Fibroblast of skin of scalp (primary cell): ENCODE data around the gene LIF.
"Not testable (repeated sequence)": the region's sequence is repeated elsewhere in the genome, so short reads cannot be mapped to it uniquely, and the experiment has no call there.

Source experiments
- DNase-seq: peaks from one replicate; pipeline ENCODE4 v3.0.0-alpha.2; 2013

The LIF gene

DNA sequence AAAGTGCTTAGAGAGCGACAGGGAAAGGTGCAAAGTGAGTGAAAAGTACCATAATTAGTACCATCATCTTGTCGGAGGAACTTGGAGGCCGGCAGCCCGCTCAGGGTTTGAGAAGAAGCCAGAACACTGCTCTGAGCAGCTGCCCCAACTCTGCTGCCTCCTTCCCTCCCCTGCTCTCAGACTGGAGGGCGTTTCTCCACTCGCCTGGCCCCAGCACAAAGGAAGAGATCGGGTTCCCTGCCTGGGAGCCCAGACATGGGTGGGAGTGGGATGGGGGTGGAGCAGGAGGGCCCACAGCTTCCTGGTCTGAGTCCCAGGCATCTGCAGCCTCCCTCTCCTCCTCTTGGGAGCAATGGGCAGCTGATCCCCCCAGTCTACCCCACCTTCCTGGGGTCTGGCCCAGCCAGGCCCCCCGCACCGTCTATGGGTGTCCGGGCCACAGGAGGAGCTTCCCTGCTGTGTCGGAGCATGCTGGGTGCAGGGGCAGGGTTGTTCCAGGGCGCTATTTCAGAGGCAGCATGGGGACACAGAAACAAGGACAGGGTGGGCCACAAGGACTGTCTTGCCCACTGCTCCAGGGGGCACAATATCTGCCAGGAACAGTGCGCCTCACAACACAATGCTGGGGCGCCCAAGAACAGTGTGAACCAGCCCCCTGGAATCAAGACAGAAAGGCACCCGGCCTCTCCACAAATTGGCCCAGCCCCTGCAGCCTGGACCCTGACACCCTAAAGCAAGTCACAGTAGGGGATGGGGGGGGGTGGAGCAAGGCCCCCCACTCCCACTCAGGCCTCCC, 4.8 kb downstream of the LIF start:
- peak; percentile 49 for DNase-seq

DNA sequence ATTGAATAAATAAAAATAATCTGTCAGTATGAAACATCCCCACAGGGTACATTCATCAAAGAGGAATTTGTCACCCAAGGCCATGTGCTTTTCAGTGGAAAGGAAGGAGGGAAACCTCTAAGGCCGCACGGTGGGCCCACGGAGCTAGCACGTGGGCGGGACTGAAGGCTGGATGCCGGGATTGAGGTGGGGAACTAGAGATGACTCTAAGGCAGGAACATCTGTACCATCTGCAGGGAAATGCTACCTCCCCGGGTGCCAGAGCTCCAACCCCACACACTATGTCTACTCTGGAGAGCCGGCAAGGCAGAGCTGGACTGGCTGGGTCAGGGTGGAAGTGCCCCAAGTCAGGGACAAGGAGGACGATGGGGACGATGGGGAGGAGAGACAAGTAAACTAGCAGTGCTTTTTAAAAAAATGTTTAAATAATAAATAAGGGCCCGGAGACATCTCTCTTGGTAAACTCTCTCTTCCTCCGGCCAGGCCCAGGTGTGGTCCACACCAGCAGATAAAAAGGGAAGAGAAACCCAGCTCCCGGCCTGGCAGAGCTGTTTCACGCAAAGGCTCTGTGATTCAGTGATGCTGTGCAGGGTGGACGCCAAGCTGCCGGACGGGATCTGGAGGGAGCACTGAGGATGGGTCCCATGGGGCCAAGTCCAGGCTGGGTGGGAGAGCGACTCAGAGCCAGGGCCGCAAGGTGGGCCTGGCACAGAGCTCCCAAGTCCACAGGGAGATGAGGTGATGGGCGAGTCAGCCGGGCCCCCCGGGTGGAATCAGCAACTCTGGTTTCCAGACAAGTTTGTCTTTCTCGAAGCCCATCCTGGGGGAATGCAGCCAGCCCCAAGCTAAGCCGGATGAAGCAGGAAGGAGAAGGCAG, 5.8 kb downstream of the LIF start:
- peak; percentile 84 for DNase-seq

DNA sequence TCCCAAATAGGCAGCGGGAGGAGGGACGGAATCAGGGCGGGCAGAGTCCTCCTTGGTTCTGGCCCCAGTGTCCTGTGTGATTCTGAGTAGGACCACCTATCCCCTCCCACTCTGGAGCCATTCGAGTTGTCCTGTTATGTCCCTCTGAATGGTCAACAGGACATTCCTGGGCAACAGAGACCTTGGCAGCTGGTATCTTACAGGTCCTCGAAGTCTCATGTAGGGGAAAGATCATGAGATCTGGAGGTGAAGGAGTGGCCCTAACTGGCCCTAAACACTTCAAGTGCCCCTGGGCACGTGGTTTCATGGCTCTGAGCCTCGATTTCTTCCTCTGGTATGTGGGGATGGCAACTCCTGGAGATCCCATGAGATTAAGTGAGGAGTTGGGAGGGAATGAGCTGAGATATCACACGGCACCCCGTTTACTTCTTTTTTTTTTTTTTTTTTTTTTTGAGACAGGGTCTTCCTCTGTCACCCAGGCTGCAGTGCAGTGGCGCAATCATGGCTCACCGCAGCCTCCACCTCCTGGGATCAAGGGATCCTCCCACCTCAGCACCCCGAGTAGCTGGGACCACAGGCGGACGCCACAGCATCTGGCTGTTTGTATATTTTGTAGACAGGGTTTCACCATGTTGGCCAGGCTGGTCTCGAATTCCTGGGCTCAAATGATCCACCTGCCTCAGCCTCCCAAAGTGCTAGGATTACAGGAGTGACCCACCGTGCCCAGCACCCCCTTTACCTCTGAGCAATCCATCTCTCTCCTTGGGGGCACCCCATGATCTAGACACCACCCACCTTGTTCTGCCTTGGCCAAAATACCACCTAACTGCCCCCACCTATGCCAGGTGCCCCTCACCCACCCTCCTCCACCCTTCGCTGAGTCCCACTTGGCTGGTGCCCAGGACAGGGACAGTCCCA, 6.8 kb downstream of the LIF start:
- DNase-seq = no peak

DNA sequence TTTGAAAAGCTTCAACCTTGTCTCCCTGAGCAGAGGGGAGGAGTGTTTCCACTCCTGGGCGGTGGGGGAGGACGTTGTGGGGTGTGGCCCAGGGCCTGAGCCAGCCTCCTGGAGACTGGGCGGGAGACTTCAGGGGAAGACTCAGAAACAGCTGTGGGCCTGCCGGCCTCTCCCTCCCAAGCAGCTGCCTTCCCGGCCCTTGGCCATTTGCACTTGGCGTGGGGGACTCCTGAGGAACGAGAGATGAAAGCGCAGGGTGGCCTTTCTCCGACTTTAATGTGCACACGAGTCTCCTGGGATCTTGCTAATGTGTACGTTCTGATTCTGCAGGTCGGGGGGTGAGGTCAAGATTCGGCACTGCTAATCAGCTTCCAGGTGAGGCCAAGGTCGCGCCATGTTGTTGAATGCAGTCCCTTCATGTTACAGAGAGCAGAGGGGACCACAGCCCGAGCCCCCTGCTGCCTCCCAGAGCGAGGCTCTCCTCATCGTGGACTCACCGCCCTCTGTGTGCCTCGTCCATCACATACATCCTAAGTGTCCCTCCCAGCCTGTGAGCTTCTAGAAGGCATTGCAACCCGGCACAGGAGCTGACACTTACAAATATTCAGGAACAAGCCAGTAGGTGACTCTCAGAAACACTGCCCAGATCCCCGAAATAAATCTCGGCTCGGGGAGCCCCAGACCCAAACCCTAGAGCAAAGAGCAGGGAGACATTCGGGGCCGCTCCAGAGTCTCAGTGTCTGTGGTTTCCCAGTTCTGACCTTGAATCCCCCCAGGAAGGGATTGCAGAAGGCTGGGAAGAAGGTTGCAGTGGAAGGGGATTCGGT, 7.7 kb downstream of the LIF start:
- DNase-seq = peak; percentile 75

DNA sequence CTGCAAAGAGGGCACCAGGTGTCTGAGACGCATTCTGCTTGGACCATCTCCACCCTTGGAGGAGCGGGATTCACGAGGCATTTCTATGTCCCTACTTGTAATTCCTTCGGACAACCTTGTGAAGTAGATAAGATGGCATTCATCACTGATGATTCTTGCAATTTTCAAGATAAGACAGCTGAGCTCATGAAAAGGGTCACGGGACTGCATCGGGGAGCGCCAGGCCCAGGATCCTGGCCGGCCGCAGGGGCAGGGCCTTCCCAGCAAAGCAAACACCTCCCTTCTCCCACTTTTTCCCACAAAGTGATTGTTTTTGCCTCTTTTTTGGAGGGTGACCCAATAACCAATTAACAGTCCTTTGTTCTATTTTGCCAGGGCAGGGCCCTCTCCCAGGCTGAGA, 8.4 kb downstream of the LIF start:
- no peak for DNase-seq

DNA sequence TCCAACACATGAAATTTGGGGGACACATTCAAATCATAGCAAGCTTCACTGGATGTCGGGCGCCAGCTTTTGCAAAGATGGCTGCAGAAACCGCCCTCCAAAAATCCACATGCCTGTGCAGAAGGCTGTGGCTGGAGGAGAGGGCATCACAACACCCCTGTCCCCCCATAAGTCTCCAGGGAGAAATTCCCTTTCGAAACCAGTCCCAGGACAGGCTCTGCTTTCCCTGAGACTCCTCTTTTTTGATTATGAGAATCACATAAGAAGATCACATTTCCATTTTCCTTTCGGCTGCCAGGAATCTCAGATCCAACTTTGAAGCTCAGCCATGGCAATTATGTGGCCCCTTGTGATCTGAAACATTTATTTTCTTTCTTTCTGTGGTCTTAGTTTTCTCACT, 9.7 kb downstream of the LIF start:
- DNase-seq = no peak

DNA sequence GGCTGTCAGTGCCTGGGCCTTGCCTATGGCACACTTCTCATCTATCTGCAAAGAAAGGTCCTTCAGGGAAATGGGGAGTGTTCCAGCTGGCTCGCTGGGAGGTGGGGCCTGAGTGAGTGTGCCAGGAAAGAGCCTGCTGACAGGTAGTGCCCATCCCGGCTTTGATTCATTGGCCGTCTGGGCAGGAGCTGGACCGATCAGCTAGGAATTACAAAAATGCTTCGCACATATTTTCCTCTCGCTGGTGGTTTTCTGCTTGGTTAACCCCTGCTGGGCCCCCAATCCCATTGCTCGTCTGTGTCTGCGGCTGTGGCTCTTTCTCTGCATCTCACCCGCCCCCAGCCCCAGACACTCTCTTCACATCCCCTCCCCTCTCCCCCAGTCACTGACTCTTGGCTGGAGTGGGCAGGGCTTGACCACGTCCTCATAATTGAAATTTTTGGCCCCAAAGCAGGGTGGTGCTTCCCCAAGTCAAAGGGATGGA, 10.8 kb downstream of the LIF start:
- DNase-seq = peak; percentile 99

DNA sequence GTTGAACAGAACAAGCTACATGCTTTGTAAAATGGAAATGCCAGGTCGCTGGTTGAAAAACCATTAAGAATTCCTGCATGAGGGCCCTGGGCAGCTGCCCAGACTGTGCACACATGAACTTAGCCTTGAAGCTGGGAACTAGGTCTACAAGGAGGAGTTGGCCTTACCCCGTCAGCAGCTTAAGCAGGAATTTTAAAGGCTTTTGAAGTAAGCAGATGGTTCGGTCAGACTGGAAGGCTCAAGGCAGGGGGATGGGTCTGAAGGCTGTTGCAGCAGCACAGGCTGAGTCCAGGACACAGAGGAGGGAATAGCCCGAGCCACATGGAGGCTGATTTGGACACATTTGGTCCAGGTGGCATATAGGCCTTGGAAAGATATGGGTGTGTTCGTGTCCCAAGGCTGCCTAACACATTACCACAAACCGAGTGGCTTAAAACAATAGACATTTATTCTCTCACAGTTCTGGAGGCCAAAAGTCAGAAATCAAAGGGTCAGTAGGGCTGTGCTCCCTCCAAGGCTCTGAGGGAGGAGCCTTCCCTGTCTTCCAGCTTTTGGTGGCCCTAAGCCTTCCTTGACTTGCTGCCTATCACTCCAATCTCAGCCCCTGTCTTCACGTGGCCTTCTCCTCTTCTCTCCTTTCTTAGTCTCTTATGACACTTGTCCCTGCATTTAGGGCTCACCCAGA, 11.6 kb downstream of the LIF start:
- peak; percentile 89 for DNase-seq

DNA sequence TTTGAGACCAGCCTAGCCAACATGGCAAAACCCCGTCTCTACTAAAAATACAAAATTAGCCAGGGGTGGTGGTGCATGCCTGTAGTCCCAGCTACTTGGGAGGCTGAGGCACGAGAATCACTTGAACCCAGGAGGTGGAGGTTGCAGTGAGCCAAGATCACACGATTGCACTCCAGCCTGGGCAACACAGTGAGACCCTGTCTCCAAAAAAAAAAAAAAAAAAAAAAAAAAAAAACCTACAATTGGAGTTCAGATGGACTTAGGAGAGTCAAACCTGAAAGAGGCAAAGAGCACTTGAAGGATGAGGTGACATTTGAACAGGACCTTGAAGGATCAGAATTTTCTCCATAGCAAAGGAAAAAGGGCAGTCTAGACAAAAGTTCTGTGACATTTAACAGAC, 12.2 kb downstream of the LIF start:
- DNase-seq = not testable (repeated sequence)

DNA sequence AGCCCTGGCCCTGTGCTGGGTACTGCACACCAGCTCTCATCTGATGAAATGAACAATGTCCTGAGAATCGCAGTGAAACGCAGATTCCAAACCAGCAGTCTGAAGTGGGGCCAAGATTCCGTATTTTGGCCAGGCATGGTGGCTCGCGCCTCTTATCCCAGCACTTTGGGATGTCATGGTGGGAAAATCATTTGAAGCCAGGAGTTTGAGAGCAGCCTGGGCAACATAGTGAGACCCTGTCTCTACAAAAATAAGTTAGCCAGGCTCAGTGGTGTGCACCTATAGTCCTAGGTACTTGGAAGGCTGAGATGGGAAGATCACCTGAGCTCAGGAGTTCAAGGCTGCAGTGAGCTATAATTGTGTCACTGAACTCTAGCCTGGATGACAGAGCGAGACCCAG, 13.0 kb downstream of the LIF start:
- DNase-seq = no peak

DNA sequence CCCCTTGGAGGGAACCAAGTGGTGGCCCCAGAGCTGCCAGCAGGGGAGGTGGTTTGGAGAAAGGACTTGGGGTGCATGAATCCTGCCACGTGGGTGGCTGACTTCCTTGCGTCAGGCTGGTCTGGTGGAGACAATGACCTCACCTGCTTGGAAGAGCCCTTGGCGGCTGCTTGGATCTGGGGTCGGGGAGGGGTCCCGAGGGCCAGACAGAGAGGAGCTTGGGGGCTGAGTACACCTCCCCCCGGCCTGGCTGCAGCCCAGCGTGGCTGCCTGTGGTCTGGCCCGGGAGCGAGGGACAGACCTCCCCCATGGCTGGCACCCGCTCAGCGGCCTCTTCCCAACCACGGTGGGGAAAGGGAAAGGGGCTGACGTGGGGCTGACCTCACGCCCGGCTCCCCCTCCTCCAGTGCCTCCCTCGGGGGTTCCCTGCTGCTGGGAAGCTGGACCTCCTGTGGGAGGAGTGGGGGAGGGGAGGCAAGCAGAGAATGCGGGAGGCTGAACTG, 13.8 kb downstream of the LIF start:
- DNase-seq = peak; percentile 78

DNA sequence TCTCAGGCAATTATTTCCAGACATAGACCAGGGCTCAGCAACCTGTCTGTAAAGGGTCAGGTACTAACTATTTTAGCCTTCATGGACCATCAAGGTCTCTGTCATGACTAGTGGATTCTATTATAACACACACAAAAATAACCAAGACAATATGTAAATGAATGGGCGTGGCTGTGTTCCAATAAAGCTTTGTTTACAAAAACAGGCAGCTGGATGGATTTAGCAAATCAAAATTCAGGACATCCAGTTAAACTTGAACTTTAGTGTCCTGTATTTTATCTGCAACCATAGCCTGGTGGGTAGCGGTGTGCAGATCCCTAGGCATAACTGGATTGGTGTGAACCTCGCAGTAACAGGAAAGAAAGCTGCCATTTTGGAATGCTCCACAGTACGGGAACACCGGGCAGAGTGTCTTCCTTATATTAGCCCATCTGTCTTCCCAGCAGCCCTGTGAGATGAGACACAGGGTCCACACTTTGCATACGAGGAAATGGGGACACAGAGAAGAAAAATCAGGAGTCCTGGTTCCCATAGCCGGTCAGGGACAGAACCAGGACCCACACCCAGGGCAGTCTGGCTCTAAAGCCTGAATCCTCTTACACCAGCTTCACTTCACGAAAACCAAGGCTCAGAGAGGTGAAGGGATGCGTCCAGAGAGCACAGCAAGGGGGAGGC, 15.6 kb downstream of the LIF start:
- DNase-seq = no peak

DNA sequence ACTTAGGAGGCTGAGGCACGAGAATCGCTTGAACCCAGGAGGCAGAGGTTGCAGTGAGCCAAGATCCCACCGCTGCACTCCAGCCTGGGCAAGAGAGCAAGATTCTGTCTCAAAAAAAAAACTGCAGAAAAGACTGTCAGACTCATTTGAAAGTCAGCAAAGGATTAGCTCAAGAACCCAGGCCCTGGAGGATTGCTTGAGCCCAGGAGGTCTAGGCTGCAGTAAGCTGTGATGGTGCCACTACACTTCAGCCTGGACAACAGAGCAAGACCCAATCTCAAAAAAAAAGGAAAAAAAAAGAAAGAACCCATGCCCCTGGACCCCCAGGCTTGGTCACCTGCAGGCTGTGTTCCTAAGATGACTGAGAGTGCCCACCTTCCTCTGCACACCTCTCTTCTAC, 16.2 kb downstream of the LIF start:
- DNase-seq = no peak

DNA sequence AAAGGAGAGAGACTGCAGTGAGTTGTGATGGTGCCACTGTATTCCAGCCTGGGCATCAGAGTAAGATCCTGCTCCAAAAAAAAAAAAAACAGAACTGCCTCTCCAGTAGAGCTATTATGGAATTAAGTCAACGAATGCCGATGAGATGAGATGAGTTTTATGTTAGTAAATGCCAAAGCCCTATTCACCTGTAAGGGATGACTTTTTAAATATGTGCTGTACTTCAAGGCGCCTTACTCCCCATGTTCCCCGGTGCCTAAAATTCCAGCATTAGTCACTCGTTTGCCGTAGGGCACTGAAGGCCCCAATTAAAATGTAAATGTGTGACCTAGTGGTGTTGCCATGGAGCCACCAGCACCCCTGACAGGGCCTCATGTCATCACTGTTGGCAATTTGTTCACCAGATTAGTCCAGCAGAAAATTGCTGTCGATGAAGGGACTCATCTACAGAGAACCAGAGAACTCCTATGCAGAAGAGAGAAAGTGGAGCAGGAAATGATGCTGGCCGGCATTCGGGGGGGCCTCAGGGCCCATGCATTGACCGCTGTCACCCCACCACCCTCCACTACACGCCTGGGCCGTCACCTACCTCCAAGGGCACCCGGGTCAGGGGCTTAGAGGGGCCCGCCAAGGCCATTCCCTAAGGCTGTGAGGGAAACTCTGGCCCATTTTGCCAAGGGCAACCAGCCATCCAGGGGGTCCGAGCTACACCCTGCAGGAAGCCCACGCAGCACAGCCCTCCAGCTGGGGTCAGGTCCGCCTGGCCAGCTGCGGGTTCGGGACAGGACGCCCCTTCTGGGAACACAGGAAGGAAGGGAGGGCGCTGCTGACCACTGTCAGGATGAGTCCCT, 17.8 kb downstream of the LIF start:
- peak; percentile 60 for DNase-seq

DNA sequence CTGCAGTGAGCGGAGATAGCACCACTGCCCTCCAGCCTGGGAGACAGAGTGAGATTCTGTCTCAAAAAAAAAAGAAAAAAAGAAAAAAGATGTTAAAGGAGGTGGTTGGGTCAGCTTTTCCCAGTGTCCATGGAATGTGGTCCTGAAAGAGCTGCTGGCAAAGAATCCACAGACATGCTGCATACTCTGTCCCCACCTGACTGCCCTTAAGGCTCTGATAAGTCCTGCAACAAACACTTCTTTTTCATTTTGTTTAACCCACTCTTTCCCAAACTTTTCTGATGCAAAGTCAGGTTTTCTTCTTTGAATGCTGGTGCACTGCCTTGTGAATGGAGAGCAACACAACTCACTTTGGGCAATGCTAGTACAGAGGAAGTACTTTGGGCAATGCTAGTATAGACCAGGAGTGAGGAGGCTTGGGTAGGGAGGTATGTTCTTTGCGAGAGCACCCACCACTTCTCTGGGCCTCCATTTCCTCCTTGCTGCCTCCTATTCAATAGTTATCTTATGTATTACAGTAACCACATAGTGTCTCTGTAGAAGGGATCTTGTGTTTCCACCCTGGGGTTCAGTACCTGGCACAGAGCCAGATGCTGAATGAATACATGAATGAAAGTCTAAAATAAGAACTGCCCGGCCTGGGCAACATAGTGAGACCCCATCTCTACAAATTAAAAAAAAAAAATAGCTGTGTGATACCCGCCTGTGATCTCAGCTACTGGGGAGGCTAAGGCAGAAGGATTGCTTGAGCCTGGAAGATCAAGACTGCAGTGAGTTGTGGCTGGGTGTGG, 18.9 kb downstream of the LIF start:
- DNase-seq = no peak

DNA sequence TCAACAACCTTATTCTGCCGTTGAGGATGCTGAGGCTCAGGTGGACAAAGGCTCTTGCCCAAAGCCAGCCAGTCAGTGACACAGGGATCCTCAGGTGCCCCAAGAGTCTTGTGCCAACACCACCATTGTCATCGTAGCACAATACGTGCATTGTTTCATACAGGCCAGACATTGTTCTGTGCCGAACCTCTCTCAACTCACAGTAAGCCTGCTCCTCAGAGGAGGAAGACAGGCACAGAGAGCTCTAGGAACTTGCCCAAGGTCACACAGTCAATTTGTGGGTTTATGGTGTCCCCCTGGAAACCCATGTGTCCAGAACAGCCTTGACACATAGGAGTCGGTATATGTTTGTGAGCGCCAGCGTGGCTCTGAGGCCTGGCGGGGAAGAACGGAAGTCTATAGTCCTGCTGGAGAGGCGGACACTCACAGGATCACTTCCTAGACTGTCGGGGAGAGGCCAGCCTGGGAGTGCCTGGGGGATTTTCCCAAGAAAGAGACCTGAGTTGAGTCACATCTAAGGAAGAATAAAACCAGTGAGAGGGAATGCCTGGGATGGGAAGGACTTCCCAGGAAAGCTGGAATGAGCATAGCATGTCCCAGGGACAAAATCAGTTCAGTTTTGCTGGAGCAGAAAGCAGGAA, 20.2 kb downstream of the LIF start:
- DNase-seq = no peak

DNA sequence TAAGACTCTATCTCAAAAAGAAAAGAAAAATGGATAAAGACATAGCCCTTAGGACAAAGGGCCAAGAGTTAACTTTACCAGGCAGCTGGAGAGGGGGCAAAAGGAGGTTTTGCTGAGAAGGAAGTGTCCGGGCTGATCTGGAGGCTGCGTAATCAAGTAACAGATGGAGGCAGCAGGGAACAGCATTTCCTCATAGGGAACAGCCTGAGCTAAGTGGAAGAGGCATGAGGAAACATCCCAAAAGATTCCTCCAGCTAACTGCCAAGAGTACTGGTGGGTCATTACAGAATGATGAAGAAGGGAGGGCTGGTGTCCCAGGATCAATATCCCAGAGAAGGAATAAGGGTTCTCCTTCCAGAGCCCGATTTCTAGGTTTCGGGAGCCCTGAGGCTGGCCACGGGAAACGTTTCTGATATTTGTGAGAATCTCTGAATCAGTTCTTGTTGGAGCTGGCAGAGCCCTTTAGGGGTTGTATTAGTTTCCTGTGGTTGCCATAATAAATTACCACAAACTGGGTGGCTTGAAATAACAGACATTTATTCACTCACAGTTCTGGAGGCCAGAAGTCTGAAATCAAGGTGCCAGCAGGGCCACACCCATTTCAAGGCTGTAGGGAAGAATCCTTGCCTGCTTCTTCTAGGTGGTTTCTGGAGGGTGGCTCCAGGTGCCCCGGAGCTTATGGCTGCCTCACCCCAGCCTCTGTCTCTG, 21.2 kb downstream of the LIF start:
- no peak for DNase-seq
